SH-SY5Y (cell line): ENCODE data around the gene CFAP68.

Source experiments
- GATA2 ChIP-seq: IDR thresholded peaks from 2 replicates; pipeline ENCODE4 v1.6.1; 2011; ENCODE audit warnings: mild to moderate bottlenecking, low read depth, low read length
- GATA3 ChIP-seq: IDR thresholded peaks from 2 replicates; pipeline ENCODE4 v1.6.1; 2011; ENCODE audit warnings: low read depth, mild to moderate bottlenecking, low read length, moderate library complexity

Gene CFAP68

GRCh38 chr11:111918390-111919256, 39.3 kb downstream of the CFAP68 start, which contains the start of gene C11orf52:
Gene C11orf52 (plus strand): TSS chr11:111918913. CDS start chr11:111918973, 60 bp downstream.
- TF ChIP-seq GATA3 (no peak), GATA2 (no peak)

GRCh38 chr11:111920908-111921307, 41.6 kb downstream of the CFAP68 start:
- TF ChIP-seq GATA2 (no peak), GATA3 (no peak)

GRCh38 chr11:111921541-111922230, 42.3 kb downstream of the CFAP68 start:
- no peak for TF ChIP-seq GATA3
- no peak for TF ChIP-seq GATA2

GRCh38 chr11:111922803-111923202, 43.5 kb downstream of the CFAP68 start:
- TF ChIP-seq GATA2 (no peak), GATA3 (no peak)

- TF ChIP-seq GATA3 = no peak
- no peak for TF ChIP-seq GATA2
Measured at GRCh38 chr11:111923351-111923788, 44.0 kb downstream of the CFAP68 start.

GRCh38 chr11:111923951-111924350, 44.6 kb downstream of the CFAP68 start:
- TF ChIP-seq GATA3 (no peak), GATA2 (no peak)

GRCh38 chr11:111925953-111926352, 46.6 kb downstream of the CFAP68 start:
- TF ChIP-seq GATA2 = no peak
- TF ChIP-seq GATA3 = no peak

- TF ChIP-seq GATA3 (no peak), GATA2 (no peak)
Measured at GRCh38 chr11:111926505-111927391, 47.4 kb downstream of the CFAP68 start.

GRCh38 chr11:111930472-111930871, 51.1 kb downstream of the CFAP68 start:
- no peak for TF ChIP-seq GATA3
- no peak for TF ChIP-seq GATA2

- TF ChIP-seq GATA2 = no peak
- TF ChIP-seq GATA3 = no peak
Measured at GRCh38 chr11:111932611-111932950, 53.2 kb downstream of the CFAP68 start.

GRCh38 chr11:111933872-111934271, 54.5 kb downstream of the CFAP68 start:
- TF ChIP-seq GATA3 = no peak
- TF ChIP-seq GATA2 = no peak

- TF ChIP-seq GATA3 (no peak), GATA2 (no peak)
Measured at GRCh38 chr11:111934306-111934705, 55.0 kb downstream of the CFAP68 start.
